ENCODE data around the gene PGAP2.

Gene PGAP2

DNA sequence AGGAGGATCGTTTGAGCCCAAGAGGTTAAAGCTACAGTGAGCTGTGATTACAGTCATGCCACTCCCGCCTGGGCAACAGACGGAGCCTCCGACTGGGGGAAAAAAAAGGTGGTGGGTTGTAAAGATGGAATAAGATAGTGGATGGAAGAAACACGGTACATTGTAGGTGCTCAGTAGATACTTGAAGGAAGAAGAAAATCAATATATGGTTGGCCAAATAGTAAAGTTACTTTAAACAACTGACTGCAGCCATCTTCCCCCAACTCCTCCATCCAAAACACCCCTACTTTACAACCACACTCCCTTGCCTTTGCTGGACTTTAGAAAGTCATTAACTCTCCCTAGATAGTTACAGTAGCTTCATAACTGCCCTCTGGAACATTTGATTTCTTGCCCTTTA is 8.5 kb upstream of the PGAP2 start:
- TF ChIP-seq, protein P1, sequence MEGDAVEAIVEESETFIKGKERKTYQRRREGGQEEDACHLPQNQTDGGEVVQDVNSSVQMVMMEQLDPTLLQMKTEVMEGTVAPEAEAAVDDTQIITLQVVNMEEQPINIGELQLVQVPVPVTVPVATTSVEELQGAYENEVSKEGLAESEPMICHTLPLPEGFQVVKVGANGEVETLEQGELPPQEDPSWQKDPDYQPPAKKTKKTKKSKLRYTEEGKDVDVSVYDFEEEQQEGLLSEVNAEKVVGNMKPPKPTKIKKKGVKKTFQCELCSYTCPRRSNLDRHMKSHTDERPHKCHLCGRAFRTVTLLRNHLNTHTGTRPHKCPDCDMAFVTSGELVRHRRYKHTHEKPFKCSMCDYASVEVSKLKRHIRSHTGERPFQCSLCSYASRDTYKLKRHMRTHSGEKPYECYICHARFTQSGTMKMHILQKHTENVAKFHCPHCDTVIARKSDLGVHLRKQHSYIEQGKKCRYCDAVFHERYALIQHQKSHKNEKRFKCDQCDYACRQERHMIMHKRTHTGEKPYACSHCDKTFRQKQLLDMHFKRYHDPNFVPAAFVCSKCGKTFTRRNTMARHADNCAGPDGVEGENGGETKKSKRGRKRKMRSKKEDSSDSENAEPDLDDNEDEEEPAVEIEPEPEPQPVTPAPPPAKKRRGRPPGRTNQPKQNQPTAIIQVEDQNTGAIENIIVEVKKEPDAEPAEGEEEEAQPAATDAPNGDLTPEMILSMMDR (IDR thresholded peaks at IDR 0.05) = no peak
- Histone ChIP-seq H3K27ac (no peak overlapping the region), H3K9me3 (no peaks in the 10 kb centered on the region), H3K36me3 (peaks cover 4% of the 10 kb centered on the region), H3K4me1 (ENCODE audit: control insufficient read depth in 1 of 2, insufficient read depth in 1 of 2, low read depth in 1 of 2, low read length in 1 of 2) (peaks cover 26 to 28% of the 10 kb centered on the region in 2 experiments), H3K4me3 (ENCODE audit: low read depth in 1 of 2, low read length in 1 of 2) (no peak overlapping the region), H3K27me3 (no peaks in the 10 kb centered on the region)

DNA sequence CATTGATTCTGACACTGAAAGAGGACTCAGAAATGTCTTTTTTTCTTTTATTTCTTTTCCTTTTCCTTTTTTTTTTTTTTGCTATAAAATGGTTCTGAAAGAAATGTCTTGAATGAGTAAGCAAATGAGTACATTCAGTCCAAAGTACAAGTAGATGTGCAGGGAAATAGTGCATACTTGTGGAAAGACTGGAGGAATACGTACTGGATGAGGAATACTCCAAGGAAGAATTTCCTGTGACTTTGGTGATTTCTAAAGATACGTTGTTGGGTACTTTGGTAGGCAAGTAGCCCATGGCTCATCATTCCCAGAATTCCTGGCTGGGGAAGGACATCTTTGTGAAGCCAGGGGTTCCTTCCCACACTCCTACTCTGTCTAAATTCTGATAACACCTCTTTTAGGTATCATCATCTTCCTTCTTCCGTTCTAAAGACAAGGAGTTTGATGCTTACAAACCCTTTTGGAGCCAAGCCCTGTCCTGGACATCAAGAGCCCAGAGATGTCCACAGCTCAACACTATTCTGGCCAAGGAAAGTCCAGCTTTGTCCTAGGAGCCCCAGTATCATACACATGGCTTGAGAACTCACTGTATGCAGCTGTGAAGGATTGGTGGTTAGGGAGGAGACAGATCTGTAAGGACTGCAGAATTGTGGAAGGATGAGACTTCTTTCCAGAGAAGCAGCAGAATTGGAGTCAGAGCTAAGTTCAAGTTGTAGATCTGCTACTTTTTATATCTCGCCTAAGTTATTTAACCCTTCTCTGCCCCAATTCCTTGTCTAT is 6.2 kb upstream of the PGAP2 start:
- H3K4me1 ChIP-seq (ENCODE audit: control insufficient read depth in 1 of 2, insufficient read depth in 1 of 2, low read depth in 1 of 2, low read length in 1 of 2) = peaks cover 6 to 8% of the 10 kb centered on the region in 2 experiments
- H3K27ac ChIP-seq = no peak overlapping the region
- TF ChIP-seq, protein P1 (IDR thresholded peaks at IDR 0.05) = no peak
- H3K4me3 ChIP-seq (ENCODE audit: low read depth in 1 of 2, low read length in 1 of 2) = no peak overlapping the region
- no peaks in the 10 kb centered on the region for H3K9me3 ChIP-seq
- no peaks in the 10 kb centered on the region for H3K27me3 ChIP-seq
- H3K36me3 ChIP-seq = no peaks in the 10 kb centered on the region

DNA sequence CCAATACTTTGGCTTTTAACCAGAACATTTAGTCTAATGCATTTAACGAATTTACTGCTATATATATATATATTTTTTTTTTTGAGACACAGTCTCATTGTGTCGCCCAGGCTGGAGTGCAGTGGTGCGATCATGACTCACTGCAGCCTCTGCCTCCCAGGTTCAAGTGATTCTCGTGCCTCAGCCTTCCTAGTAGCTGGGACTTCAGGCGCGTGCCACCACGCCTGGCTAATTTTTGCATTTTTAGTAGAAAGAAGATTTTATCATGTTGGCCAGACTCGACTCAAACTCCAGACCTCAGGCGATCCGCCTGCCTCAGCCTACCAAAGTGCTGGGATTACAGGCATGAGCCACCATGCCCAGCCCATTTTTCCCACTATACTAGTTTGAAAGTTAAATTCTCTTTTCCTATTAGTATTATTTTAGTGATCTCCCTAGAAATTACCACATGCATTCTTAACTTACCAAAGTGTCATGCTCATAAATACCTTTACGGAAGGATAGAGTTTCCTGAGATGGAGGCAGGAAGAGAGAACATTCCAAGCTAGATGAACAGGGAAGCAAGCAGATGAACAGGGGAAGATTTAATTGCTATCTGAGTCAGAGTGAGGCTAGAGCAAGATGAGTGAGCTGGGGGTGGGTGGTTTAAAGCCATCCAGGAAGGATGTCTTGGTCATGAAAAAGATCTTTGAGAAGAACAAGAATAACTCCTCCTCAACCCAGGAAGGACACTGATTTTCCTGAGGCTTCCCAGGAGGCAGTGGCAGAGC is 4.4 kb upstream of the PGAP2 start:
- Histone ChIP-seq H3K4me3 (ENCODE audit: low read depth in 1 of 2, low read length in 1 of 2) (no peak overlapping the region), H3K4me1 (ENCODE audit: control insufficient read depth in 1 of 2, insufficient read depth in 1 of 2, low read depth in 1 of 2, low read length in 1 of 2) (peaks cover 10 to 12% of the 10 kb centered on the region in 2 experiments), H3K9me3 (no peaks in the 10 kb centered on the region), H3K27ac (no peak overlapping the region), H3K36me3 (no peaks in the 10 kb centered on the region), H3K27me3 (no peaks in the 10 kb centered on the region)
- TF ChIP-seq, protein P1 (IDR thresholded peaks at IDR 0.05) = no peak

DNA sequence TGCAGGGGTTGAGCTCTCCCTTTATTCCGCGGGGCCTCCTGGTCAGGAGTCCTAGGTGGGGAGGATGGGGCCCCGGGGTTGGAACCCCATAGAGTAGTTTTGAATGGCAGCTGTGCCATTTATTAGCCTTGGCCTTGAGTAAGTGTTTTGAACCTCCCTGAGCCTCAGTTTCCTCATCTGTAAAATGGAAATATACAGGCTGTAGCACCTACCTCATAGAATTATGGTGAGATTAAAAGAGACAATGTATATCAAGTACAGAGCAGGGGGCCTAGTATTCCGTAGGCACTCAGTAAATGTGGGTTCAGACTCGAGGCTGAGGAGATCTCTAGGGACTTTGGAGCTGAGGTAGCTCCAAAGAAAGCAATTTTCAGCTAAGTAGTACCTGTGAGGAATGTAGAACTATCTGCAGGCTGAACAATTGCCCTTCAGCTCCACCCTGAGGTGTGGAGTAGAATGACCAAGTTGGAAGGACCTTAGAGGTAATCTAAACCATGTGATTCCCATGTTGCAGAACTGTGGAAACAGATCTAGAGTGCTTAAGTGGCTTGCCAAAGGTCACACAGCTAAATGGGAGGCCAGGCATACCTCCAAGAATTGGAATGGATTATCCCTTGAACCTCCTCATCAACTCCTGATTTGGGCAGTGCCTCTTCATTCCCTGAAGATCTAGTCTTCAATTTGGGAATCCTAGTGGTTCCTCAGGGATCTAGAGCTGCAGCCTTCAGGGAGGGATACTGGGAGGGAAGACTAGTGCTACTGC is 682 bp downstream of the PGAP2 start:
- Histone ChIP-seq H3K9me3 (no peaks in the 10 kb centered on the region), H3K27me3 (no peaks in the 10 kb centered on the region), H3K4me1 (ENCODE audit: control insufficient read depth in 1 of 2, insufficient read depth in 1 of 2, low read depth in 1 of 2, low read length in 1 of 2) (peaks cover 16% of the 10 kb centered on the region in 2 experiments), H3K27ac (peak overlapping the region; percentile 84), H3K4me3 (ENCODE audit: low read depth in 1 of 2, low read length in 1 of 2) (peak overlapping the region; percentile 87 to 95), H3K36me3 (peaks cover 18% of the 10 kb centered on the region)
- TF ChIP-seq, protein P1 (IDR thresholded peaks at IDR 0.05) = peak; percentile 79

GRCh38 chr11:3809624-3809928 is 1.2 kb downstream of the PGAP2 start:
- H3K27ac ChIP-seq = peak overlapping the region; percentile 84
- no peaks in the 10 kb centered on the region for H3K9me3 ChIP-seq
- H3K27me3 ChIP-seq = no peaks in the 10 kb centered on the region
- no peak overlapping the region for H3K4me3 ChIP-seq (ENCODE audit: low read depth in 1 of 2, low read length in 1 of 2)
- H3K36me3 ChIP-seq = peaks cover 18% of the 10 kb centered on the region
- H3K4me1 ChIP-seq (ENCODE audit: control insufficient read depth in 1 of 2, insufficient read depth in 1 of 2, low read depth in 1 of 2, low read length in 1 of 2) = peaks cover 16% of the 10 kb centered on the region in 2 experiments
- TF ChIP-seq, protein P1 (IDR thresholded peaks at IDR 0.05) = no peak

Measured in neutrophil (primary cell).